GM18502 (cell line): ENCODE measurements around the gene USP6NL.
"Not testable (repeated sequence)": the region's sequence is repeated elsewhere in the genome, so short reads cannot be mapped to it uniquely, and the experiment has no call there.

Experiments
- ATAC-seq: cut with Tn5 transposase; IDR thresholded peaks from one replicate; pipeline ENCODE4 v1.9.1; 2021; ENCODE audit warnings: mild to moderate bottlenecking; ENCODE audit not compliant: unreplicated experiment, poor library complexity

USP6NL gene

GRCh38 chr10:11494923-11495322 lies 116.5 kb downstream of the USP6NL start:
- not testable (repeated sequence) for ATAC-seq

- ATAC-seq: no peak
Measured at GRCh38 chr10:11493646-11494045, 117.8 kb downstream of the USP6NL start.

GRCh38 chr10:11491087-11491486 lies 120.4 kb downstream of the USP6NL start:
- ATAC-seq: no peak

- no peak for ATAC-seq
Measured at GRCh38 chr10:11489591-11489990, 121.9 kb downstream of the USP6NL start.

GRCh38 chr10:11488126-11488525 lies 123.3 kb downstream of the USP6NL start:
- ATAC-seq: no peak

- ATAC-seq: no peak
Measured at GRCh38 chr10:11483201-11484148, 128.0 kb downstream of the USP6NL start.

GRCh38 chr10:11482306-11482705 lies 129.1 kb downstream of the USP6NL start:
- no peak for ATAC-seq

- no peak for ATAC-seq
Measured at GRCh38 chr10:11480687-11481086, 130.8 kb downstream of the USP6NL start.

- ATAC-seq: no peak
Measured at GRCh38 chr10:11479300-11479699, 132.2 kb downstream of the USP6NL start.

GRCh38 chr10:11478807-11479206 lies 132.6 kb downstream of the USP6NL start:
- ATAC-seq: no peak

GRCh38 chr10:11475831-11476434 lies 135.5 kb downstream of the USP6NL start:
- ATAC-seq: no peak

GRCh38 chr10:11473128-11473760 lies 138.2 kb downstream of the USP6NL start:
- no peak for ATAC-seq

GRCh38 chr10:11472158-11472753 lies 139.2 kb downstream of the USP6NL start:
- peak; percentile 86 for ATAC-seq

GRCh38 chr10:11469575-11470391 lies 141.7 kb downstream of the USP6NL start:
- ATAC-seq: no peak

GRCh38 chr10:11468126-11468742 lies 143.2 kb downstream of the USP6NL start:
- ATAC-seq: no peak

- no peak for ATAC-seq
Measured at GRCh38 chr10:11465406-11465805, 146.0 kb downstream of the USP6NL start.

- no peak for ATAC-seq
Measured at GRCh38 chr10:11463111-11463510, 148.3 kb downstream of the USP6NL start.

GRCh38 chr10:11462071-11462470 lies 149.4 kb downstream of the USP6NL start:
- ATAC-seq: no peak

GRCh38 chr10:11457336-11457735 lies 154.1 kb downstream of the USP6NL start:
- no peak for ATAC-seq
